GM19328 (cell line): ENCODE results near the gene VTI1A.
"Not testable (repeated sequence)": the region's sequence is repeated elsewhere in the genome, so short reads cannot be mapped to it uniquely, and the experiment has no call there.

ENCODE experiments used
- ATAC-seq: cut with Tn5 transposase; IDR thresholded peaks from one replicate; pipeline ENCODE4 v1.9.1; 2021; ENCODE audit warnings: mild to moderate bottlenecking, moderate library complexity; ENCODE audit not compliant: unreplicated experiment

Gene VTI1A

GRCh38 chr10:112454910-112455779 lies 8.1 kb downstream of the VTI1A start:
- no peak for ATAC-seq

GRCh38 chr10:112456533-112456932 lies 9.5 kb downstream of the VTI1A start:
- no peak for ATAC-seq

GRCh38 chr10:112460366-112460765 lies 13.4 kb downstream of the VTI1A start:
- ATAC-seq: no peak

GRCh38 chr10:112461029-112461887 lies 14.2 kb downstream of the VTI1A start:
- no peak for ATAC-seq

GRCh38 chr10:112464074-112464473 lies 17.1 kb downstream of the VTI1A start:
- ATAC-seq: not testable (repeated sequence)

- no peak for ATAC-seq
These were observed 18.4 kb downstream of the VTI1A start for GRCh38 chr10:112465299-112465883.

GRCh38 chr10:112466802-112467201 lies 19.8 kb downstream of the VTI1A start:
- no peak for ATAC-seq

- no peak for ATAC-seq
These were observed 20.6 kb downstream of the VTI1A start for GRCh38 chr10:112467541-112468075.

- peak; percentile 53 for ATAC-seq
These were observed 25.0 kb downstream of the VTI1A start for GRCh38 chr10:112471878-112472487.

- ATAC-seq: no peak
These were observed 28.7 kb downstream of the VTI1A start for GRCh38 chr10:112475575-112476218.

- no peak for ATAC-seq
These were observed 34.6 kb downstream of the VTI1A start for GRCh38 chr10:112481602-112482001.

GRCh38 chr10:112484399-112484798 lies 37.4 kb downstream of the VTI1A start:
- ATAC-seq: no peak

GRCh38 chr10:112487964-112488363 lies 40.9 kb downstream of the VTI1A start:
- ATAC-seq: no peak

GRCh38 chr10:112490545-112490944 lies 43.5 kb downstream of the VTI1A start:
- no peak for ATAC-seq

GRCh38 chr10:112491144-112491543 lies 44.1 kb downstream of the VTI1A start:
- no peak for ATAC-seq

GRCh38 chr10:112492736-112493135 lies 45.7 kb downstream of the VTI1A start:
- ATAC-seq: no peak

GRCh38 chr10:112497347-112497950 lies 50.4 kb downstream of the VTI1A start:
- ATAC-seq: no peak

- ATAC-seq: no peak
These were observed 51.8 kb downstream of the VTI1A start for GRCh38 chr10:112498806-112499205.

GRCh38 chr10:112499985-112500384 lies 53.0 kb downstream of the VTI1A start:
- ATAC-seq: not testable (repeated sequence)

GRCh38 chr10:112502536-112502935 lies 55.5 kb downstream of the VTI1A start:
- ATAC-seq: no peak
